Breast epithelium (tissue), 3 donors: ENCODE measurements around the gene GON4L.

Source experiments
- CTCF ChIP-seq, 3 donors: fragments of 450-650 bp; IDR thresholded peaks; one replicate each; pipeline ENCODE4 v1.5.1; 2016 to 2017; ENCODE audit warnings: antibody characterized with exemption in 3 of 3, mild to moderate bottlenecking in 3 of 3, moderate library complexity in 3 of 3
- POLR2A ChIP-seq: fragments of 450-650 bp; IDR thresholded peaks from one replicate; pipeline ENCODE4 v1.6.1; 2016; ENCODE audit warnings: antibody characterized with exemption, mild to moderate bottlenecking, moderate library complexity
- POLR2AphosphoS5 ChIP-seq, 3 donors: sonication (generic); formaldehyde crosslinking; IDR thresholded peaks; one replicate each; pipeline ENCODE4 v1.6.1; 2017; ENCODE audit warnings: antibody characterized with exemption in 3 of 3

GRCh38 chr1:155859234-155859829 is 2.3 kb upstream of the GON4L start, which contains the start of gene SYT11:
- TF ChIP-seq CTCF (IDR thresholded peaks at IDR 0.05) (no peak), POLR2A (no peak), POLR2AphosphoS5 (IDR thresholded peaks at IDR 0.05) (peak in 1 of 3 donors; percentile 12)
